Pericardium fibroblast (primary cell): ENCODE data around the gene IRGQ. TPM values are rescaled to one million over a fixed set of nuclear protein-coding genes. Genes with fewer than 3 reads are reported as not detected.

Experiments used
- total RNA-seq: library from RNA; depleted of rRNA; stranded (reverse); fragments of >200 nt; gene quantifications from 2 replicates; pipeline ENCODE4 v1.2.3, GENCODE V29; 2015

The IRGQ gene, protein sequence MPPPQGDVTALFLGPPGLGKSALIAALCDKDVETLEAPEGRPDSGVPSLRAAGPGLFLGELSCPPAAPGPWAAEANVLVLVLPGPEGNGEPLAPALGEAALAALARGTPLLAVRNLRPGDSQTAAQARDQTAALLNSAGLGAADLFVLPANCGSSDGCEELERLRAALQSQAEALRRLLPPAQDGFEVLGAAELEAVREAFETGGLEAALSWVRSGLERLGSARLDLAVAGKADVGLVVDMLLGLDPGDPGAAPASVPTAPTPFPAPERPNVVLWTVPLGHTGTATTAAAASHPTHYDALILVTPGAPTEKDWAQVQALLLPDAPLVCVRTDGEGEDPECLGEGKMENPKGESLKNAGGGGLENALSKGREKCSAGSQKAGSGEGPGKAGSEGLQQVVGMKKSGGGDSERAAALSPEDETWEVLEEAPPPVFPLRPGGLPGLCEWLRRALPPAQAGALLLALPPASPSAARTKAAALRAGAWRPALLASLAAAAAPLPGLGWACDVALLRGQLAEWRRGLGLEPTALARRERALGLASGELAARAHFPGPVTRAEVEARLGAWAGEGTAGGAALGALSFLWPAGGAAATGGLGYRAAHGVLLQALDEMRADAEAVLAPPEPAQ
- 8.7 and 21.2 TPM in 2 replicates for total RNA-seq

DNA sequence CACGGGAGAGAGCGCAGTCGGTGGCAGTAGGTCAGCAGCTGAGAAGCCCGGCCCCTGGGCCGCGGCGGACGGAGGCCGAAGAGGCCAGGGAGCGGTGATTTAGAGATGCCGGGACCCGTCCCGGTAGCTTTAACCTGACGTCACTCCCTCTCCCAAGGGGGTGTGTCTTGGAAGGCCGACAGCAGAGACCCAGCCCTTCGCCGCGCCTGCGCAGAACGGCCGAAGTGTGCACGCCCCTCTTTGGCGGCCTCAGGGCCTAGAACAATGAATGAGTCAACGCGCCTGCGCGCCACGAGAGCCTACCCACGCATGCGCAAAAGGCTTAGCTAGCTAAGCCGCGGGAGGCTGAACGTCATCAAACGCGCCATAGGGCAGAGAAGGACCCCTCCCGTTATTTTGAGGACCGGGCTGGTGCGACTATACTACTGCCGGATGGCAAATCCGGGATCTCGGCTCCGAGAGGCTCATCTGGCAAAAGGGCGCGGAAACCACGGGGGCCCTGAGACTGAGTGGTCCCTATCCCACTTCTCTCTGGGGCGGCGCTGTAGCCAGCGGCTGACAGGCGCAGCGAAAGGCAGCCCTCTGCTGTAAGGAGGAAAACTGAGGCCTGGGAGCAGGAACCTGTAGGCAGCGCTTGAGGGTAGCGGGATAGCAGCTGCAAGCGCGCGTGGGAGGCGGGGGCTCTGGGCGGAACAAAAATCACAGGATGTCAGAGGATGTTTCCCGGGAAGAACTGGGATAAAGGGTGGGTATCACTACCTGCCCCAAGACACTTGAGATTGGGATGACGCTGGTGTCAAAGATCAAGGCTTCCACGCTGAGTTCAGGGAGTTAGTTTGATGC lies at the start of gene IRGQ, which contains the start of gene ZNF576:
Gene IRGQ, minus strand, starts transcription at position 136 of the 843 bp plus-strand sequence. CDS start 796 bp downstream, outside the sequence.
Gene ZNF576, plus strand, starts transcription at position 597 of the 843 bp plus-strand sequence. CDS start 514 bp downstream, outside the sequence.

DNA sequence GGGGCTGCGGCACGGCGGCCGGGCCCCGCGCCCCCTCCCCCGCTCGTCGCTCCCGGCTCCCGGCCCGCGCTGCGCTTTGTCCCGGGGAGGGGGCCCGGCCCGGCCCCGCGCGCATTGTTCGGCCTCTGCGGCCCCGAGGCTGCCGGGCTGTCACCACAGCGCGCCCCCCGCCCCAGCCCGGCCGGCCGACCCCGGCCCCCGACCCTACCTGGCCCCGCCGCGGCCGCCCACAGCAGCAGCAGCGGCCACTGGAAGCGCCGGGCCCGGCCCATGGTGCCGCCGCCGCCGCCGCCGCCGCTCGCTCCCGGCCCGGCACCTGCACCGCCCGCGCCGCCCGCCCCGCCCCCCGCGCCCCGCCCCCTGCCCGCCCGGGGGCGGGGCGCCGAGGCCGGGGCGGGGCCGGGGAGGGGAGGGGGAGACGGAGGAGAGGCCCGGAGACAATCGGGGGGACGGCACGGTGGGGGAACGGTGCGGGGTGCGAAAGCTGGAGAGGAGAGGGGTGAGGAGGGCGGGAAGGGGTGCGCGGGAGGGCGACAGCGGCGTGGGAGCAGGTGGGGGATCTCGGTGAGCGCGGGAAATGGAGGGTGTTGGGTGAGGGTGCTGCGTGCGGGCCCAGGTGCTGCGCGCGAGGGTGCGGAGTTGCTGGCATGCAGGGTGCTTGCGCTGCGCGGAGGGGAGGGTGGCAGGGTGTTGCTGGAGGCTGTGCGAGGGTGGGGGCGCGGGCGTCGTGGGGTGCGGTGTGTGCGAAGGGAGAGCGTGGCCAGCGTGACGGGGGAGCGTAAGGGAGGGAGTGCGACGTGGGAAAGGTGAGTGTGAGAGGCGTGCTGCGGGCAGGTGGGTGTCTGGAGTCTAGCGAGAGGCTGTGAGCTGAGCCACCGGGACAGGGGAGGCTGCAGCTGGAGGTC lies 43.8 kb upstream of the IRGQ start, which contains the start of gene CADM4:
Gene CADM4, minus strand, starts transcription at position 332 of the 905 bp plus-strand sequence. Its CDS starts 60 bp downstream, at position 272.

DNA sequence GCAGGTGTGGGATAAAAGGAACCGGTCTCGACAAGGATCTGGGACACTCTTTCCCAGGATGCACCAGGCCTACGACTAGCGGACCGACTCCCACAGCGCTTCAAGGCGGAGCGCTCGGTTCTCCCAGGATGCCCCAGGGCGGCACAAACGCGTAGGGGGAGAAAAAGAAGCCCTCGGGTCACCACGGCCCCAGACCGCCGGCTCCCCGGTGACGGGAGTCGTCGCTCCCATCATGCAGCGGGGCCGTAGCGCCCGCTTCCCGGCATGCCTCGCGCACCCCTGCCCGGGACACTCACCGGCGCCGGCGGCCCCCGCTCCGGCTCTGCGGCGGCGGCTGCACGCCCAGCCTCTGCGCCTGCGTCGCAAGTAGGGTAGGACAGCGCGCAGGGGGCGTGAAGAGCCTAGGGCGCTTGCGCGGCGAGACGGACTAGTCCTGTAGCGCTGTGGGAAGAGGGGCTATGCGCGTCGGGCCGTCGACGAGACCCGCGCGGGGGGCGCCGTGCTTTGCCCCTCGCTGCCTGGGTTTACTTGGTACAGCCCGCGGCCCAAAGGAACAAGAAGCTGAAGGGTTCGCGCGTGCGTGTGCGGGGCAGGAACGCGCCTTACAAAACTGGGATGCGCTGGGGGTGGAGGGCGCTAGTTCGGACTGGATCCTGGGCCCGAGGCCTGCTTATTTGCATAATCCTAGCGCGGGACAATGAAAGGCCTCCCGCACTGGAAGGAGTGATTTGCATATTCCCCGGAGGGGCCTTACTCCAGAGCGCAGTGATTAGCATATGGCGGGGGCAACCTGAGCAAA lies 23.5 kb upstream of the IRGQ start, which contains the start of gene ZNF428:
Gene ZNF428, minus strand, starts transcription at position 368 of the 799 bp plus-strand sequence. CDS start 5,325 bp downstream, outside the sequence.

DNA sequence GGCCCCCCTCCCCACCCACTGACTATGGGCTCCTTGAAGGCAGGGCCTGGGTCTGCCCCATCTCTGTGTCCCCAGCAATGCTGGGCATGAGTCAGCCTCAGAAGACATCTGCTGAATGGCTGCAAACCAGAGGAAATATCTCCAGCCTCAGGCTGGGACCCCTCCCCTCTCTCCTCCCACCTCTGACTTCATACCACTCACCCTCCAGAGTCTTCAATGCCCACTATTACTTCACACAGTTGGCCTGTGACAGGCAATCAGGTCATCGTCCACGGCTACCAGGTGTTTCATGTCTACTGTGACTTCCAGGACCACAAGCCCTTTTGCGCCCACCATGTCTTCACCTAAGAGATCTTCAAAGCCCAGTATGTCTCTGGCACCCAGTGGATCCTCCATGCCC lies 15.9 kb upstream of the IRGQ start, which contains the start of gene SRRM5:
Gene SRRM5, plus strand, starts transcription at position 301 of the 400 bp plus-strand sequence. Its CDS starts 34 bp downstream, at position 335.

DNA sequence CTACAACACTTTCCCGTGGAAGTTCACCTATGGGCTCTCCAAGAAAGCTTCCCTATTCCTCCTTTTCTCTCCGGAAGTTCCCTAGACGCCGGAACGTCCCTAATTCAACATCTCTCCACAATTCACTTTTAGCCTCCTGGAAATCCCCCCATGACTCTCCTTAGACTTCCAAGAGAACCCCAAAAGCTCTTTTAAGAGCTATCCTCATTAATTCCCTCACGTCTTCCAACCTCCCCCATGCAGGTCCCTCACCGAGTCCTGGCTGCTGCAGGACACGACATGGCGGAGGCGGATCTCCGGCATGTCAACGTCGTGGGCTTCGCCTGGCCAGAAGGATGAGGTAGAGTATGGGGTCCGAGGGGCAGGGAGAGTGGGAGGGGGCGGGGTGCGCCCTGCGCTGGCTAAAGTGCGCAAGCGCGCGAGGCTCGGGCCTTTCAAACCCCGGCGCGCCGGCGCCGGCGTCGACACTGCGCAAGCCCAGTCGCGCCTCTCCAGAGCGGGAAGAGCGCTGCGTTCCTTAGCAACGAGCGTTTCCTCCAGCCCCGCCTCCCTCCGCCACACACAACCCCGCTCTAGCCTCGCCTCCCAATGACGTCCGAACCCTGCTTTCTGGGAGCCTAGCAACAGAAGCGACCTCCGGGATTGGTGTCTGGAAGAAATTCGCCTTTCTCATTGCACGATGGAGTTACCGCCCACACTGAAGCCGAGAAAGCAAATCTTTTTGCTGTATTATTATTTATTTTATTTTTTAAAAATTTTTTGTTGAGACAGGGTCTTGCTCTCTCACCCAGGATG lies 20.6 kb downstream of the IRGQ start, which contains the start of the genes PINLYP and XRCC1:
Gene PINLYP, plus strand, starts transcription at position 646 of the 795 bp plus-strand sequence. CDS start 1,391 bp downstream, outside the sequence.
Gene XRCC1, minus strand, starts transcription at position 372 of the 795 bp plus-strand sequence. Its CDS starts 69 bp downstream, at position 303.

Other genes starting within 250 kb of the IRGQ start
- gene CD177, start 242.4 kb downstream of the IRGQ start, total RNA-seq = not detected in 2 replicates
- not detected in 2 replicates for gene TEX101, start 181.2 kb downstream of the IRGQ start, total RNA-seq
- 1.3 TPM in 1 of 2 replicates, not detected in the other for gene LYPD3, start 130.5 kb downstream of the IRGQ start, total RNA-seq
- gene PHLDB3, start 91.4 kb downstream of the IRGQ start, total RNA-seq = 8.1 and 12.9 TPM in 2 replicates
- gene ETHE1, start 68.9 kb downstream of the IRGQ start, total RNA-seq = 60.9 and 78.2 TPM in 2 replicates
- 0.43 and 0.58 TPM in 2 replicates for gene ZNF575, start 62.9 kb downstream of the IRGQ start, total RNA-seq
- gene XRCC1, start 20.6 kb downstream of the IRGQ start, total RNA-seq = 17.9 and 20.3 TPM in 2 replicates
- gene PINLYP, start 20.3 kb downstream of the IRGQ start, total RNA-seq = 0.58 and 1.8 TPM in 2 replicates
- gene ZNF576, start 461 bp upstream of the IRGQ start, total RNA-seq = 7.9 and 8.8 TPM in 2 replicates
- 0.17 TPM in 1 of 2 replicates, not detected in the other for gene SRRM5, start 16.0 kb upstream of the IRGQ start, total RNA-seq
- 43.9 and 60.2 TPM in 2 replicates for gene ZNF428, start 23.5 kb upstream of the IRGQ start, total RNA-seq
- 0.70 and 2.6 TPM in 2 replicates for gene CADM4, start 43.7 kb upstream of the IRGQ start, total RNA-seq
- gene PLAUR, start 74.0 kb upstream of the IRGQ start, total RNA-seq = 42.1 and 58.0 TPM in 2 replicates
- gene IRGC, start 119.9 kb upstream of the IRGQ start, total RNA-seq = not detected in 2 replicates
- 9.4 and 12.8 TPM in 2 replicates for gene SMG9, start 158.8 kb upstream of the IRGQ start, total RNA-seq
- gene KCNN4, start 184.8 kb upstream of the IRGQ start, total RNA-seq = not detected in 2 replicates
- gene LYPD5, start 206.3 kb upstream of the IRGQ start, total RNA-seq = 0.82 and 0.94 TPM in 2 replicates
- gene ZNF283, start 231.2 kb upstream of the IRGQ start, total RNA-seq = 2.7 and 3.7 TPM in 2 replicates